CD4-positive, alpha-beta T cell treated with Interferon alpha-2 for 1 hour (primary cell): ENCODE results near the gene FAM9C.
"Not testable (repeated sequence)": the region's sequence is repeated elsewhere in the genome, so short reads cannot be mapped to it uniquely, and the experiment has no call there.

ENCODE experiments used
- DNase-seq, 2 donors: peaks; one replicate each; pipeline ENCODE4 v3.0.0-alpha.2; 2020 to 2022

FAM9C gene

GRCh38 chrX:13036896-13037295 is 7.5 kb downstream of the FAM9C start:
- no peak for DNase-seq

DNA sequence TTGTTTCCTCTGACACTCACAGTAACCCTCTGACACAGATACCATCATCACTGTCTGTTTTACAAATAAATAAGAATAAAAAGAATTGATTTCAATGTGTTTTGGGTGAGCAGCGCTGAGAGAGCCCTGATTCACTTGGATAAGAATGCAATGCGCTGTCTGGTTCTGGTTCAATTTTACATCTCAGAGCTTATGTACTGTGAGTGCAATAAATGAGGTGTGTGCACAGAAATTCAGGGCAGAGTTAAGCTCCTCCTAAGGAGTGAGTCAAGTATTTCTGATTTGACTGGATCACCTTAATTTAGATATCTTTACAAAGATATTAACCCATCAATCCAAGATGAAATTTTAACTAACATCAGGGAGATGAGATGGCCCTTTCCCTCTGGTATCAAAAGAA is 11.2 kb downstream of the FAM9C start:
- DNase-seq = no peak

- no peak for DNase-seq
Measured at GRCh38 chrX:13029887-13030771, 14.3 kb downstream of the FAM9C start.

DNA sequence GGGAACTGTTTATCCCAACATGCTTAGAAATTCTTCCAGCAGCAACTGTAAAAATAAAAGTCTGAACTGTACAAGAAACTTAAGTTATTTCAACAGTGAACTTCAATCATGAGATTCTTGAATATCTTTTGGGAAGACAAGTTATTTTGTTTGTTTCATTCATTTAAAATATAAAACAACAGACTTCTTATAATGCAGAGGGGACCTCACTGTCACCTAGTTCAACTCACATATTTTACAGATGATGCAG is 14.9 kb downstream of the FAM9C start:
- no peak for DNase-seq

DNA sequence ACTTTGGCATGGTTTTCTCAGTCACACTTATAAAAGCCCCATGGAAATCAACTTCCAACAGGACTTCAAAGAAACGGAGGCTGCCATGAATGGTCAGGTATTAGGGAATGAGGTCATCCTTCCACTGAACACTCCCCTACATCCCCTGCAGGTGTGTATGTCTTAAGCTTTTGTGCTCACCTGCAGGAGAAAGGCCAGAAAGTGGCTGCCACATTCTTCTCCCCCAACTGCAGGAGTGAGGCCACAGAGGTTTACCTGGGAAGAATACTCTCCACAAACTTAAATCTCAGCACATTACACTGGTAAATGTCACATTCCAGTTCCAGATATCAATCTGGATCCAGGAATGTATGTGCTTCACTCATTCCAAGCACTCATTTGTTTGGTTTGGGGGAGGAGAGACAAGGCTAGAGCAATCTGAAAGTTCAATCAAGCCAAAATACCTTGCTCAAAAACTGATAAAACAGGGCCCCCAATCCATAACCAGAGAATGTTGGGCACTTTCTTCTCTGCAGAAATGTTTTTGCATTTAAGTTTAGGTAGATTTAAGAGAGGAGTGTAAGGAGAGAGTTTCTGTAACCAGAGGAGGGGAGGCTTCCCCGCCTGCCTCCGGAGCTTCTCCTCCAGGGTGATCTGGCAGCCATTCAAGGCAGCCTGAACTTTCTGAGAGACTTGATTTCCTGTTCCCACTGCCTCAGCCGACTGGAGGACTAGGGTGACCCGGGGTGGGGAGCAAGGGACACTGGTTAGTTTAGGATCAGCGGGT is 15.4 kb downstream of the FAM9C start:
- DNase-seq = no peak

- peak in 1 of 2 donors; percentile 28 for DNase-seq
Measured at GRCh38 chrX:13026877-13027652, 17.4 kb downstream of the FAM9C start.

DNA sequence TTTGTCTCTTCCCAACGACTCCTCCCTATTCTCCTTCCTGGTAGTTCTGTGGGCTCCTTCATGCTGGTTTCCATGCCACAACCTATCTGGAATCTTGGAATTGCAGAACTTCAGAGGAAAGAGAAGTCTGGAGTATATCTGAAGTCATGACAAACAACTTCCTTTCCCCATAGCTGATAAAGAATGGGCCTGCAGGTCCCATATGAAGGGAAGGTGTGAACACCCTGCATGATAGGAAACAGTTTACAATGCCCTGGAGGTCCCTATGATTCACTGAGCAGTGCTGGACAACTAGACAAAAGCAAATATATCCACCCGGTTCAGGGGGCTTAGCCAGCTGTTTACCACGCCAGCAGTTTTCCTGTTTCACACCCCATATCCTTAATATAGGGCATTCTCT is 19.4 kb downstream of the FAM9C start:
- no peak for DNase-seq

GRCh38 chrX:13023979-13024378 is 20.4 kb downstream of the FAM9C start:
- DNase-seq = no peak

GRCh38 chrX:13023567-13023966 is 20.9 kb downstream of the FAM9C start:
- DNase-seq = no peak

DNA sequence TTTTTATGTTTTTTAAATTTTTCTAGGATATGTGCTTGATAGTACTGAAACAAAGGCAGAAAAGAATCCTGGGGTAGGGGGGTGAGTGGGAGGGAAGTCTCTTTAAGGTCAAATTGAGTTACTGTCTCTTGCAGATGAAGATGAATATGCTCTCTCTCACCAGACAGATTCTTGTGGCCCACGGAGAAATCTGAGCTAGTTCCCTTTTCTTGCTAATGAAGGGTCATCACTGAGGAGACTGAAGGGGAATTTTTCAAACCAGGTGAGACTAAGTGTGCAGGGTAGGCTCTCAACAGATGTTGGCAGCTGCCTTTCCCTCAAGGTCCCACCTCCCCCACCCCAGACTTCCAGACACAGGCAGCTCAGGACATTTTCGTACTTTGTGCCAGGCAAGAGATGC is 21.5 kb downstream of the FAM9C start:
- no peak for DNase-seq

DNA sequence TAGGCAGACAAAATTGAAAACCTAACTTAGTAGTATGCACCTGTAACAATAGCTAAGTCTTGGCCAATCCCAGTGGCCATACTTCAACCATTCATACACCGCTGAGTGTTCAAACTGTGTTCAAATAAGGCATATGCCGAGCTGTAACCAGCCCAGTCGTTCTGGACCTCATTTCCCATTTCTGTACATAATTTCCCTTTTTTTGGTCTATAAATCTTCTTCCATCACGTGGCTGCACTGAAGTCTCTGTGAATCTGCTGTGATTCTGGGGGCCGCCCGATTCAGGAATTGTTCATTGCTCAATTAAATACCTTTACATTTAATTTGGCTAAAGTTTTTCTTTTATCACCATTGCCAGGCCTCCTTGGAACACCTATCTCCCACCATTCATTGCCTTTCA is 27.7 kb downstream of the FAM9C start:
- not testable (repeated sequence) for DNase-seq

- no peak for DNase-seq
Measured at GRCh38 chrX:13015536-13016236, 28.7 kb downstream of the FAM9C start.

DNA sequence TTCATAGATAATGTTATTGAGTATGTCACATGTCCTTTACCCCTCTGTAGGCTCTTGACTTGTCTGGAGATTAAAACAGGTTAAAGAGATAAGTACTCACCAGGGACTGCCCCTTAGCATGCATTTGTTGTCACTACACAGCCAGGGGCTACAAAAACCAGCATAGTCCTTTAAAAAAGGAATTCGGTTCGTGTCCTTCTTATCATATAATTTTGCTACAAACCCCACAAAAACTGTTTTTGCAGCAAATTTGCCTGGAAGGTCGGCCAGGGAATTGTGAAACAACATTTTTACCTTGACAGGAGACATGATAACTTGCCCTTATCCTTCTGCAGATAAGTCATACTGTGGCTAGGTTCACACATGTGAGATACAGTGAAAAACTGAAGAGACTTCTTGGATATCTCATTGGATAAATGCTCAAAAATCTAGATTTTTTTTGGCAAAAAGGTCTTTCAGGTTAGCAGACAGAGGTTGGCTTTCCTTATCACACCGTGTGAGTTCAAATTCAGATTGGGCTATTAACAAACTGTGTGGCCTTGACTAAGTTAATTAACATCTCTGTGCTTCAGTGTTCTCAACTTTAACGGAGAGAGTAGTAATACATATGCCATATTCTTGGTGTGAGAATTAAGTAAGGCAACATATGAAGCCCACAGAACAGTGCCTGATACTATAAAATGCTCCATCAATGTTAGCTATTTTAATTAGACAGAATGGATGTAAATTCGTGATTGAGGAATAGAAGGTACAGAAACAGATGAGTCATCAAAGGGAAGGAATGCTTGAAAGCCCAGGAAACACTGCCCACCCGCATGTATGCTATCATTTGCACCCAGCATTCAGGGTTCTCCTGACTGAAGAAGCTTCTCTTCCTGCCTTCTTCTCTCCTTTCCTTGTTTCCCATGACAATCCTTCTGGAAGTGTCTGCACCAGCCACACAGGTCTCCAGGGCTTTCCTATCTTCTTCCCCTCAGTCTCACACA is 30.0 kb downstream of the FAM9C start:
- no peak for DNase-seq

GRCh38 chrX:13013363-13014110 is 30.9 kb downstream of the FAM9C start:
- DNase-seq = peak; percentile 40 to 50

GRCh38 chrX:13010546-13010945 is 33.9 kb downstream of the FAM9C start:
- no peak for DNase-seq

DNA sequence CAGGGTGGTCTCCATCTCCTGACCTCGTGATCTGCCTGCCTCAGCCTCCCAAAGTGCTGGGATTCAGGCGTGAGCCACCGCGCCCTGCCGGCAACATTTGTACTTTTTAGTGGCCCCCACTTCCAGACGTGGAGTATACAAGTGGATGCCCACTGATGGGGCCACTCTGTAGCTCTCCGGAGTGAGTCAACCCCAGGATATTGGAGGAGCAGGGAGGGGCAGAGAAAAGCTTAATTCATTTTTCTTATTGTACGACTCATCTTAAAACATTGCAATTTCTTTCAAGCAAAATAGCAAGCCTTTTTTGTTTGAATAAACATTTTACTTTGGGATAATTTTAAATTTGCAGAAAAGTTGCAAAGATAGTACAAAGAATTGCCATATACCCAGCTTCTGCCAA is 34.6 kb downstream of the FAM9C start:
- no peak for DNase-seq

DNA sequence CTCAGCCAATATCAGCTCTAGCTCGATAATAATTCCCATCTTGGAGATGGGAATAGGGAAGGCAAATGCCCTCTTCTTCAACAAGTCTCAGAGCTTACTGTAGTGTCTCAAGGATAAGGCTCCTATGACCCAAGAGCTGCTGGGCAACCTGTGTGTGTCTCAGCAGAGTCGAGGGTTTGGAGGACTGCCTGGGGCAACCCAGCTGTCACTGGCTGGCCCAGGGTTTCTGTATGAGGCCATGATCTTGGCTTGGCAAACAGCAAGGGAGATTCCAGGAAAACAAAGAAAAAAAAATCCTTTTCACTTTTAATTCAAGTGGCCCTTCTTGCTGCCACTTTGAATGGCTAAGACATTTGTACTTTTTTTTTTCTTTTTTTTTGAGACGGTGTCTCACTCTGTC is 35.1 kb downstream of the FAM9C start:
- DNase-seq = no peak

DNA sequence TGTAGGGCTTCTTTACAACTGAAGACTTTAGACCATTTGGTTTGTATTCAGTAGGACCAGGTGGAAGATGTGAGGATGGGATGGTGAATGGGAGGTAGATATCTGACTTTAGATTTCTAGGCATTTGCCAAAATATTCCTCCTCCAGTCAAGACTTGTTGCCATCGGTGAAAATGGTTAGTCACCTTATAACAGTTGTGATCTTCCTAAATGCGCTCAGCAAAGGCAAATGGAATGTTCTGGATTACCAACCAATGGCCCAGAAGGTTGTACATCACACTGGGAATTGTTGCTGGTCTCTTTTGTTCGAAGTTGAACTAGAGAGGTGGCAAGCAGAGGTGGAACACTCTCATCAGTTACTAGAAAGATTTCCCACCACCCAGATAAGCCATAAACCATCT is 35.6 kb downstream of the FAM9C start:
- no peak for DNase-seq

DNA sequence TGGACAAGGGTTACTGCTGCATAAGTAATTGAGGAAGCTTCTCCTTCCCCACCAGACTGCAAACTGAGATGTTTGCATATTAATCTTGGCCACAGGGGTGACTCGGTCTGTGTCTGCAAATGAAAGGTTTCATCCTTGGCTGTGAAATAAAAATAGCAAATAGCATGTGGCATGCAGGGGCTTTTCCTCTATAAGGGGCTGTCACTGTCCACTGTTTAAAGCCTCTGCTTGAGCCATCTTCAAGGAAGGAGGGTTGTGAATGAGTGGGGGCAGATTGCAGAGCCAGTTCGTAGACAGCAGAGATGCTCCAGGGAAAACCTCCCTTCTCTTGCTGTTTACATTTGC is 36.3 kb downstream of the FAM9C start:
- no peak for DNase-seq

- DNase-seq = no peak
Measured at GRCh38 chrX:13007519-13008188, 36.8 kb downstream of the FAM9C start.
